Esophagus muscularis mucosa (tissue), 4 donors: Measurements from ENCODE around the gene MBD5.

Source experiments
- CTCF ChIP-seq, 3 experiments: fragments of 200-600 bp in 2 of 3; fragments of 450-650 bp in 1 of 3; sonication (generic) in 2 of 3; IDR thresholded peaks; one replicate each; pipeline ENCODE4 v1.5.1; 2017 to 2019; ENCODE audit warnings: antibody characterized with exemption in 3 of 3, mild to moderate bottlenecking in 2 of 3, moderate library complexity in 1 of 3
- EP300 ChIP-seq: sonication (generic); formaldehyde crosslinking; IDR thresholded peaks from one replicate; pipeline ENCODE4 v1.6.1; 2017; ENCODE audit warnings: antibody characterized with exemption
- POLR2A ChIP-seq: fragments of 450-650 bp; IDR thresholded peaks from one replicate; pipeline ENCODE4 v1.6.1; 2017; ENCODE audit warnings: antibody characterized with exemption, moderate library complexity, mild to moderate bottlenecking, low read depth
- POLR2AphosphoS5 ChIP-seq, 2 donors: sonication (generic); formaldehyde crosslinking; IDR thresholded peaks; one replicate each; pipeline ENCODE4 v1.6.1; 2017; ENCODE audit warnings: antibody characterized with exemption in 2 of 2

GRCh38 chr2:148517296-148517695, 496.4 kb downstream of the MBD5 start:
- TF ChIP-seq POLR2A (no peak), CTCF (IDR thresholded peaks at IDR 0.05) (no peak), POLR2AphosphoS5 (IDR thresholded peaks at IDR 0.05) (no peak), EP300 (no peak)
